Neuronal stem cell (in vitro differentiated cells): Measurements from ENCODE around the gene PPA2. TPM values are rescaled to one million over a fixed set of nuclear protein-coding genes. Genes with fewer than 3 reads are reported as not detected.

ENCODE experiments used
- DNase-seq: peaks from one replicate; pipeline ENCODE4 v3.0.0-alpha.2; 2013; ENCODE audit warnings: low spot score
- H2AFZ ChIP-seq: one replicate; pipeline ENCODE4 v1.6.1; 2013; ENCODE audit warnings: mild to moderate bottlenecking, low read length, inconsistent platforms
- H2AK5ac ChIP-seq: 2 replicates; pipeline ENCODE4 v1.6.1; 2013; ENCODE audit warnings: low read depth, mild to moderate bottlenecking, inconsistent platforms, low read length, moderate library complexity, mixed read lengths
- H2BK120ac ChIP-seq: 2 replicates; pipeline ENCODE4 v1.6.1; 2013; ENCODE audit warnings: low read depth, mild to moderate bottlenecking, inconsistent platforms, low read length, moderate library complexity, mixed read lengths
- H2BK12ac ChIP-seq: one replicate; pipeline ENCODE4 v1.6.1; 2013; ENCODE audit warnings: low read length, inconsistent platforms
- H2BK15ac ChIP-seq: 2 replicates; pipeline ENCODE4 v1.6.1; 2013; ENCODE audit warnings: mild to moderate bottlenecking, low read length, inconsistent platforms, mixed read lengths
- H2BK5ac ChIP-seq: one replicate; pipeline ENCODE4 v1.6.1; 2013; ENCODE audit warnings: inconsistent platforms, mild to moderate bottlenecking, low read length, moderate library complexity
- H3K14ac ChIP-seq: one replicate; pipeline ENCODE4 v1.6.1; 2013; ENCODE audit warnings: low read length, inconsistent platforms
- H3K18ac ChIP-seq: 2 replicates; pipeline ENCODE4 v1.6.1; 2013; ENCODE audit warnings: low read length, inconsistent platforms
- H3K23ac ChIP-seq: 2 replicates; pipeline ENCODE4 v1.6.1; 2013; ENCODE audit warnings: low read depth, mild to moderate bottlenecking, mixed read lengths, low read length, inconsistent platforms; ENCODE audit not compliant: poor library complexity
- H3K27ac ChIP-seq: replicated peaks from 3 replicates; pipeline ENCODE4 v1.5.1; 2013; ENCODE audit warnings: low read length, inconsistent platforms
- H3K27me3 ChIP-seq, 3 experiments: 2 replicates each; pipeline ENCODE4 v1.6.1; 2013; ENCODE audit warnings: low read length in 3 of 3, mild to moderate bottlenecking in 2 of 3, inconsistent platforms in 1 of 3, low read depth in 1 of 3, mixed read lengths in 1 of 3, moderate library complexity in 1 of 3; ENCODE audit not compliant: control insufficient read depth in 3 of 3, insufficient read depth in 3 of 3
- H3K36me3 ChIP-seq, 2 donors: replicated peaks in 1 of 2; 2 replicates each; pipeline ENCODE4 v1.6.1; 2013; ENCODE audit warnings: low read length in 2 of 2; ENCODE audit not compliant: control insufficient read depth in 2 of 2, insufficient read depth in 2 of 2
- H3K4ac ChIP-seq: 2 replicates; pipeline ENCODE4 v1.6.1; 2013; ENCODE audit warnings: inconsistent platforms, mild to moderate bottlenecking, low read length, moderate library complexity
- H3K4me1 ChIP-seq, 2 donors: 1 replicate in 1 of 2; 2 replicates in 1 of 2; pipeline ENCODE4 v1.6.1; 2013; ENCODE audit warnings: low read length in 2 of 2, low read depth in 1 of 2; ENCODE audit not compliant: control insufficient read depth in 2 of 2, insufficient read depth in 1 of 2
- H3K4me2 ChIP-seq: one replicate; pipeline ENCODE4 v1.6.1; 2013; ENCODE audit warnings: mild to moderate bottlenecking, low read length, inconsistent platforms; ENCODE audit not compliant: insufficient read depth, poor library complexity, severe bottlenecking
- H3K4me3 ChIP-seq, 2 donors: 2 replicates each; pipeline ENCODE4 v1.5.1; 2013; ENCODE audit warnings: low read length in 2 of 2, mild to moderate bottlenecking in 2 of 2, inconsistent platforms in 1 of 2, moderate library complexity in 1 of 2
- H3K79me1 ChIP-seq: one replicate; pipeline ENCODE4 v1.6.1; 2013; ENCODE audit warnings: low read depth, mild to moderate bottlenecking, inconsistent platforms, low read length, moderate library complexity
- H3K9ac ChIP-seq: one replicate; pipeline ENCODE4 v1.6.1; 2013; ENCODE audit warnings: mild to moderate bottlenecking, low read depth, low read length, inconsistent platforms; ENCODE audit not compliant: poor library complexity
- H3K9me3 ChIP-seq, 2 donors: replicated peaks in 1 of 2; 2 replicates each; pipeline versions ENCODE3 to v1.6.1; 2013; ENCODE audit warnings: low read length in 2 of 2, mild to moderate bottlenecking in 2 of 2, inconsistent platforms in 1 of 2, low read depth in 1 of 2, mixed read lengths in 1 of 2, moderate library complexity in 1 of 2; ENCODE audit not compliant: control insufficient read depth in 2 of 2, insufficient read depth in 1 of 2
- H4K8ac ChIP-seq: one replicate; pipeline ENCODE4 v1.6.1; 2013; ENCODE audit warnings: low read depth, mild to moderate bottlenecking, inconsistent platforms, low read length, moderate library complexity
- H4K91ac ChIP-seq: one replicate; pipeline ENCODE4 v1.6.1; 2013; ENCODE audit warnings: low read length, low read depth, mild to moderate bottlenecking, inconsistent platforms; ENCODE audit not compliant: poor library complexity
- WGBS, 2 donors: extraction: QIAGEN DNeasy Blood & Tissue Kit; methylation state at CpG; one replicate each; pipeline ENCODE4 v1.1.7; 2013; ENCODE audit warnings: missing lambda C conversion rate in 2 of 2, mixed read lengths in 1 of 2; ENCODE audit not compliant: insufficient read length in 2 of 2, insufficient replicate concordance in 1 of 2; ENCODE audit errors: extremely low coverage in 2 of 2; 5-methylcytosine and 5-hydroxymethylcytosine counted together
- small RNA-seq: library from polyadenylated mRNA; stranded (forward); fragments of <200 nt; extraction: miRNeasy Mini kit (QIAGEN cat#:217004); gene quantifications from one replicate; pipeline ENCODE3, GENCODE V24; 2013; ENCODE audit not compliant: insufficient read depth

PPA2 gene

GRCh38 chr4:105327222-105327621 lies 146.6 kb downstream of the PPA2 start:
- Histone ChIP-seq H2AK5ac (no peak overlapping the region), H3K18ac (no peak overlapping the region), H3K27me3 (no peaks in the 10 kb centered on the region), H3K79me1 (no peaks in the 10 kb centered on the region), H2BK5ac (no peak overlapping the region), H3K36me3 (no peaks in the 10 kb centered on the region), H3K4me1 (peaks cover 1 to 2% of the 10 kb centered on the region in 2 donors), H3K4ac (no peak overlapping the region), H4K8ac (no peak overlapping the region), H3K27ac (no peak overlapping the region), H3K23ac (no peak overlapping the region), H2AFZ (no peak overlapping the region), H3K4me2 (no peak overlapping the region), H2BK12ac (no peak overlapping the region), H3K4me3 (no peak overlapping the region), H3K14ac (no peak overlapping the region), H3K9ac (no peak overlapping the region), H3K9me3 (no peaks in the 10 kb centered on the region), H2BK15ac (no peak overlapping the region), H2BK120ac (no peak overlapping the region), H4K91ac (no peak overlapping the region)
- WGBS, 2 donors: no CpG with 5 or more reads among the region's 2 CpGs
- no peak for DNase-seq

Small RNAs within 50 kb of the gene (small RNA-seq; reads per million reads assigned to genes)
- not detected for gene RNU6-553P
